Activated CD4-positive, alpha-beta T cell treated with anti-CD3 and anti-CD28 coated beads, Interleukin-2, amount 50 U/mL, for 4 hours (primary cell): ENCODE results near the gene TAL1.
"Not testable (repeated sequence)": the region's sequence is repeated elsewhere in the genome, so short reads cannot be mapped to it uniquely, and the experiment has no call there.

Experiments used
- DNase-seq, 2 experiments: peaks; one replicate each; pipeline ENCODE4 v3.0.0-alpha.2; 2020

Gene TAL1

DNA sequence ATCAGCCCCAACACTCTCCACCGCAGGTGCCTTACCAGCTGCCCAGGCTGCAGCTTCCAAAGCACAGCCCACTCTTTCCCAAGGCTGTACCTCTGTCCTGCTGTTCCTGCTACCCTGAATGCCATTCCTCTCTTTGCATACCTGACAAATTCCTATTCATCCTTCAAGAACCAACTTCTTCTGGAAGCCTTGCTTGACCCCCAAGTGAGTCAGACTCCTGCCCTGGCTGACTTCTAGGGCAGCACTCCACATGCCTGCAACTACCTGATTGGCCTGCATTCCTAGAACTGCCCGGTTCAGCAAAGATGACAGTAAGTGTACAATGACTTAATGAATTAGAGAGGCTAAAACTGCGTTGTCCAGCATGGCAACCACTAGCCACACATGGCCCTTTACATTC is 21.4 kb downstream of the TAL1 start:
- no peak for DNase-seq

DNA sequence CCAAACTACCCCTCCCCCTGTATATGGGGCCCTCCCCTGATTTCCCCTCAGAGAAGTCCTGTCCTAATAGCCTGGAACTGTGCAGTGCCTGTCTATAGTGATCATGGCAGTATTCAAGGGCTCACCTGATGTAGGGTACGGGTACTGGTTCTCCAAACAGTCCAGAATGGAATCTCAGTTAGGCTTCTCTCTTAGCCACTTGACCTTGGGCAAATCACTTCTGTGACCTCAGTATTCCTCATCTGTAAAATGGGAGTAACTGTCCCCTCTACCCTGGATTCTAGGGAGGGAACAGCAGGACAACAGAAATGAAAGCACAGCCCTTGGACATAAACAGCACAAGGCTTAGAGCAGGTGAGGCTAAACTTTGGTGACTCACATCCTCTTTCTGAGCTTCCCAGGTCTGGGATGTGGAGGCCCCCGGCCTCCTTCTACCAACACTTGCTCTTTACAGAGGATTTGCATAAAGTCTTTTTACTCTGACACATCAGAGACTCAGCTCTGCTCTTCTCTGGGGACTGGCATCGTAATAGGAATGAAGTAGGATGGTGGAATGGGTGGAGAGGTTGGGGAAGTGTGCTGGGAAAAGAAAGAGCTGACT is 22.2 kb downstream of the TAL1 start:
- DNase-seq, result no peak

DNA sequence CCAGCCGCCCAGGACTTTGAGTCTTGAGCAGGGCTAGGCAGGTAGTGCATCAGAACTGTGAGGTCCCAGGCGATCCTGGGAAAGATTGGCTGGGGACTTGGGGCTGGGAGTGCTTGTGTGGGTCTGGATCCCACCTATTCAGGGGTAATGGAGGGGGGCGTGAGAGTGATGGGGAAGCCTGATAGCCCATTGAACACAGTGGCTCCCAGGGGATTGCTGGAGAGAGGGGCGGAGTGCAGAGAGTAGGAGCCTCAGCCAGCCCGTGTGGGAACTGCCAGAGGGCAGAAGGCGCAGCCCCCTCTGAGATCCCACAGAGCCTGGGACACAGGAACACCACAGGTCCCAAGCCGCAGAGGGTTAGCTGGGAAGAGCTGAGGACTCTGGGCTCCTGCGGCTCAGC is 22.9 kb downstream of the TAL1 start:
- DNase-seq, result no peak

DNA sequence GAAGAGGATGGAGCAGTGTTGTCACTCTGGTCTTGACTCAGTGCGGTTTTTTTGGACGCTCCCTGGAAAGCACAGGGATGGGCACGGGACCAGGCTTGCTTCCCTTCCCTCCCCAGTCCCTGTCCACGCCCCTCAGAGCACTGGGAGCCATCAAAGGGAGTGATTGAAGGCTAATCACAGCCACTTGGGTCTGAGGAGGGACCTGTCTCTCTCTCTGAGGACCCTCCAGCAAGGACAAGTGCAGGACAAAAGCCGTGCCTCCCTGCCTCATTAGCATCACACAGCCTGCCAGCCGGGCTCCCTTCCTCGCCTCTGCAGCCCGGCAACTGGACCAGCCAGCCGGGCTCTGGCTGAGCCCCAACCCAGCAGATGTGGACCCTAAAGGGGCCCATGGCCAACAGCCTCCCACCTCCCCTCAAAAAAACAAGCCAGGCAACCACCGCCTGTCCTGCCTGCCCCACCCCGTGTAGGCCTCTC is 23.6 kb downstream of the TAL1 start:
- DNase-seq, result no peak

DNA sequence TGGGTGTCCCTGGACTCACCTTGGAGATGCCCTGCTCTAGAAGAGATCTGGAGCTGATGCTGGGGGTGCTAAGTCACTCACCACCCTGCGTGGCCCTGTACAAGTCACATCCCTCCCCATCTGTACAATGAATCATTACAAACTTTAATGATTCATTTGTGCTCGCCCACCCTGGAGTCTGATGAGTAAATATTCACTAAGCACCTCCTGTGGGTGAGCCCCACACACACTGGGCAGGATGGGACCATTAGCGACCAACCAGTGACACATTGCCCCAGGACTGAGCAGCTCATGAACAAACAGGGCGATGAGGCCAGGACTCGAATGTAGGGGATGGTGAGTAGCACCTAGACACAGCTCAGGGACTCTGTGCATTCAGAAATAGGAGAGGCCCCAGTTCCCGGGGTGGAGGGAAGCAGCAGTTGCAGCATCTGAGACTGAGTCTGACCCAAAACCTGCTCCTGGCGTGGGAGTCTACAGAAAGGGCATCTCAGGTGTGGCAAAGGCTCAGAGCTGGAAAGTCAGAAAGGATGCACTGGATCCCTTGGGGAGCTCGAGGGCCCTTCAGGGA is 24.1 kb downstream of the TAL1 start:
- DNase-seq, result no peak

DNA sequence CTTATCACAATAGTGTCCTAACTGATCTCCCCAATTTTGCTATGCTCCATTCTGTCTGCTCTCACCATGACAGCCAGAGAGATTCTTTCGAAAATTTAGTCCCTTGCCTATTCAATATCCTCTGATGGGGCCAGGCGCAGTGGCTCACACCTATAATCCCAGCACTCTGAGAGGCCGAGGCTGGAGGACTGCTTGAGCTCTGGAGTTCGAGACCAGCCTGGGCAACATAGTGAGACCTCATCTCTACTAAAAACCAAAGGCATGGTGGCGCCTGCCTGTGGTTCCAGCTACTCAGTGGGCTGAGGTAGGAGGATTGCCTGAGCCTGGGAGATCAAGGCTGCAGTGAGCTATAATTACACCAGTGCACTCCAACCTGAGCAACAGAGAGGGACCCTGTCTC is 26.1 kb downstream of the TAL1 start:
- no peak for DNase-seq

DNA sequence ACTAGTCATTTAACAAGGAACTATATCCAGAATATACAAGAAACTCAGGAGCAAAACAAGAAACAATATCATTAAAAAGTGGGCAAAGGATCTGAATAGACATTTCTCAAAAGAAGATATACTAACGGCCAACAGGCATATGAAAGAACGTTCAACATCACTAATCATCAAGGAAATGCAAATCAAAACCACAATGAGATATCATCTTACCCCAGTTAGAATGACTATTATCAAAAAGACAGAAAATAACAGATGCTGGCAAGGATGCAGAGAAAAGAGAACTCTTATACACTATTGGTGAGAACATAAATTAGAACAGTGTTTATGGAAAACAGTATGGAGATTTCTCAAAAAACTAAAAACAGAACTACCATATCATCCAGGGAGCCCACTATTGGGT is 28.5 kb downstream of the TAL1 start:
- not testable (repeated sequence) for DNase-seq

DNA sequence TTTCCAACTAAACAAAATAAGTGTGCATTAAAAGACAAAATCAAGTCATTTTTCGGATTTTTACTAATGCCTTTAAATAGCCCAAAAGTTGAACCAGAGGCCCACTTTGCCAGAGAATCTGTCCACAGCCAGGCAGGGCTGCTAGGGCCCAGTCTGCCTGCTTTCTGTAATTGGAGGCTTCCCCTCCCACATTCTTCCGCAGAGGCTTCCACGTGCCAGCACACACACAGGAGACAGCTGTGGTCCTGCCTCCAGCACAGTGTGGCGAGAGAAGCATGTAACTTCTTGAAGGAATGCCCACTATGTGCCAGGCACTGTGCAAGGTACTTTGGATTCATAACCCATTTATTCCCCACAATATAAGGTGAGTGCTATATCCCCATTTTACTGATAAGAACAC is 30.8 kb downstream of the TAL1 start:
- no peak for DNase-seq

DNA sequence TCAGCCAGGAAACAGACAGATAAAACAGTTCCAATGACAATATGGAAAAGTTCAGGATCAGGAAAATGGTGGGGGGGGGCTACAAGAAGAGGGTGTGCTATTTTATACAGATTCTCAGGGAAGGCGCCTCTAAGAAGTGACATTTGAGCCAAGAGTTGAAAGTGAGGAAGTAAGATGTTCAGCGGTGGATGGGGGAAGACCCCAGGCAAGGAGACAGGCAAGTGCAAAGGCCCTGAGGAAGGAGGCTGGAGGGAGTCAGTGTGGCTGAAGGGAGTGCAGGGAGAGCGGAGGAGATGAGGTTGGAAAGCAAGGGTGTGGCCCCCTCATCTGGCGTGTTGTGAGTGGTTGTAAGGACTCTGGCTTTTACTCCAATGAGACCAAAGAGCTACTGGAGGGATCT is 33.8 kb downstream of the TAL1 start:
- DNase-seq, result no peak

DNA sequence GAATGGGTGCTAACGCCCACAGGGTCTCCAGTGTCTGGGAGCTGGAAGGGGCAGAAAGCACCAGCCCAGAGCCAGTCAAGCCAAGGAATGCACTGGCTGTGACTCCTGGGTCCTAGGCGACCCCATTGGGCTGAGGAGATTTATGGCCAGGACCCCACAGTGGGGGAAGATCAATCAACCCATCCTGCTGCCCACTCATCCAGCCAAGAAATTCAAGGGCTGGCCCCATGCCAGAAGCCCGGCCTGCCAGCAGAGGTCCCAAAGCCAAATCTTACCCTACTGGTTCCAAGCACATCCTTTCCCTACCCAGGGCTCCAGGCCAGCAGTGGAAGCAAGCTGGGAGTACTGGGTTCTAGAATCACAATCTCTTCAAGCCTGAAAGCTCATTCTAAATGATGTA is 35.4 kb downstream of the TAL1 start:
- DNase-seq, result no peak

DNA sequence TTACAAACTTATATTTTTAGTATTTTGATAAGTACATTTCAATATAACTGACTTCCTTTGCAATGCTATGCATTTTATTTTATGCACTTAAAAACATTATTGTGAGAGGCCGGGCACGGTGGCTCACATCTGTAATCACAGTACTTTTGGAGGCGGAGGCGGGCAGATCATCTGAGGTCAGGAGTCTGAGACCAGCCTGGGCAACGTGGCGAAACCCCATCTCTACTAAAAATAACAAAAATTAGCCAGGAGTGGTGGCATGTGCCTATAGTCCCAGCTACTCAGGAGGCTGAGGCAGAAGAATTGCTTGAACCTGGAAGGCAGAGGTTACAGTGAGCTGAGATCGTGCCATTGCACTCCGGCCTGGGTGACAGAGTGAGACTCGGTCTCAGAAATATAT is 36.0 kb downstream of the TAL1 start:
- DNase-seq, result not testable (repeated sequence)

DNA sequence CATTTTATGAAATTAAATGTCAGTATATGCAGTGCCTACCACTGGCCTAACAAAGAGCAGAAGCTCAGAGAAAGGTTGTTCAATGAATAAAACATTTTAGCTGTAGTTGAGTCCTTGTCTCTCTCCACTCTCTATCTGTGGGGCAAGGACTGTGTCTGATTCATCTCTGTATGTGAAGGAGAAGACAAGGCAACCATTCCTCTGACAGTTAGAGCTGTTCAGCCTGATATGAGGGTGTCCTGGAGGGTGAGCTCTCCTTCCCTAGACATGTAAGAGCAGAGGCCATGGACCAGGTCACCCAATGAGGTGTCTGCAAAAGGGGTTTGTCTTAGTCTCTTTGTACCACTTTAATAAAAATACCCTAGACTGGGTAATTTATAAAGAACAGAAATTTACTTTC is 37.7 kb downstream of the TAL1 start:
- DNase-seq, result no peak

DNA sequence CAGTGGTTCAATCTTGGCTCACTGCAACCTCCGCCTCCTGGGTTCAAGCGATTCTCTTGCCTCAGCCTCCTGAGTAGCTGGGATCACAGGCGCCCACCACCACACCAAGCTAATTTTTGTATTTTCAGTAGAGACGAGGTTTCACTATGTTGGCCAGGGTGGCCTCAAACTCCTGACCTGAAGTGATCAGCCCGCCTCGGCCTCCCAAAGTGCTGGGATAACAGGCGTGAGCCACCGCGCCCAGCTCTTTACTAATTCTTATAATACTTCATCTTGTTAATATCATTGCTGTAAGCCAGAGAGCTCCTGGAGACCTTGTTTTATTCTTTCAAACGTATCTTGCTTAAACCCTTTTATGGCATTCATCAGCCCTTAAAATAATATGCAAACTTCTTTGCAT is 38.5 kb downstream of the TAL1 start:
- not testable (repeated sequence) for DNase-seq

DNA sequence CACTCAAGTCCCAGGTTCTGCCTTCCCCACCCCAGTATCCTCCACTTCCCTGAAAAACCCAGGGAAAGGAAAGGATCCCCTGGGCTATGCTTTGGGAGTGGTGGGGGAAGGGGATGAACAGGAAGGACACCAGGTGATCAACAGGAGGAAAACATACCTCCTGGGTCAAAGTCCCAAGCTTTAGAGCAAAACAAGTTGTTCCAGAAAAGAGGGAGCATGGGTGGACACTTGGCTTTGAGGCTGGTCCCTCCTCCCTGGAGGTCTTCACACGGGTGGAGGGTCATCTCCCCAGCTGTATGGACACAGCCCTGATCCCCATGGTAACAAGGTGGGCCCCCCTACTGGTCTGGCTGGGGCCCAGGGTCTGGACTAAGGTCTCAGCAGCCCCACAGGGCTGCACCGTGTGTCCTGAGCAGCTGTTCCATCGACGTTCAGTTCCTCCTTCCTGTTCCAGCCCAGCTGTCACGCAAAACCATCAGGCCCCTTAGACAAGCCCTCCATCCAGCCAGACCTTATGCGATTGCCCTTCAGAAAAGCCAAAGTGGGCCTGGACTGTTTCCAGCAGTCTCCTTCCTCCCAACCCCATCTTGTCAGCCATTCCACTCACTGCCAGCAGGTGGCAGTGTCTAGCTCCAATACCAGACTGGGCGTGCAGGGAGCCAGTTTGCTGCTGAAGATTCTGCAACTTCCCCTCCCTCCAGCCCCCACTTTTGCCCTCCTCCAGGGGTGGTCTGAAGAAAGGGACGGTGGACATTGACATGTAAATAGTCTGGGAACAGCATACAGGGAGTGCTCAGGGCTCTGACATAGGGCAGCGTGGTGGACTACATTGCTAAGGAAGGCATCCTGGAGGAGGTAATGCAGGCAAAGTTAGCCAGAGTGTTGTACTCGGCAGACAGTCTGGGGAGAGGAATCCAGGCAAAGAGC is 39.3 kb downstream of the TAL1 start:
- DNase-seq, result peak; percentile 47 to 56

DNA sequence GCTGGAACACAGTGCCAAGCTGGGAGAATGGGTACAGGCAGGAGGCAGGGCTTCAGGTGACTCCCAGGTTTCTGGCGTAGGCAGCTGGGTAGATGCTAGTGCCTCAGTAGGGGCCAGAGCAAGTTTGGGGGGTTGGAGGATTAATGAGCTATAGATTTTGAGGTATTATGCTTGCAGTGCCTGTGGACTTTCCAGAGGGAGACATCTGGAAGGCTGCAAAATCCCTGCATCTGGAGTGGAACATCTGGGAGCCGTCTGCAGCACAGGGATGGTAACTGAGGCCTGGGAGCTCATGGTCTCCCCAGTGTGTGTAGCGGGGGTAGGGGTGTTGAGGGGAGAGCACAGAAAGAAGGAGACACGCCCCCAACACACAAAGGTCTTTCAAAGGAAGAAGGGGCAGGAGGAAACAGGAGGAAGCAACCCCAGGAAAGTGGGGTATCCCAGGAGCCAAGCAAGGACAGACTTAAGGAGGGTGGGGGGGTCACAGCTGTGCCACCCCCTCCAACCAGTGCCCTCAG is 40.0 kb downstream of the TAL1 start:
- DNase-seq, result no peak

DNA sequence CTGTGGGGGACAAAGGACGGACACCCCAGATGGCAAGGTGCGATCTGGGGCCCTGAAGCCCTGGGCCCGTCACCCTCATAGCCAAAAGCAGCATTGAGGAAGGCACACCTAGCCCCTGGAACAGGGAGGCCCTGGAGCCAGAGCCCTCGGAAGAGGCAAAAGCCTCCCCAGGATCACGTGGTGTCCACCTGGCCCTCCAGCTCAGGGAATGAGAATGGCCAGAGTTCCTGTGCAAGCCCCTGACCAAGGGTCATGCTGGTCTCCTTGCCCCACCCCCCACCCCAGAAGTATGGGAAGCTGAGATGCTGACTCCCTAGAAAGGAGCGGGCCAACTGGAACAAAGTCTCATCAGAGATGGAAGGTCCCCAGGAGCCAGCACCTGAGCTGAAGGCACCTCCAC is 41.2 kb downstream of the TAL1 start:
- DNase-seq, result no peak

DNA sequence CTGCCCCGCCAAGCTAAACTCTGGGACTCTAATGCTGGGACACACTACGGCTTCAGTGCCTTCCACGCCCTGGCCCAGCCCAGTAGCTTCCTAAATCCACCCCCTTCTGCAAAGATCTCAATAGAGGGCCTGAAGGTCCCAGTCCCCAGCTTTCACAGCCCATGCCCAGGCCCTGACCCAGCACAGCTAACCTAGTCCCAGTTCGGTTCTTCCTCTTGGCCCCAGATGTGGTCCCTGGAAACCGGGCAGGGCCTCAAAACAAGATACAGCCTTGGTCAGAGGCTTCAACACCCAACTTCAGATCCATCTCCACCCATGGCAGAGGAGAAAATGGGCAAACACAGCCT is 41.5 kb downstream of the TAL1 start:
- DNase-seq, result no peak

DNA sequence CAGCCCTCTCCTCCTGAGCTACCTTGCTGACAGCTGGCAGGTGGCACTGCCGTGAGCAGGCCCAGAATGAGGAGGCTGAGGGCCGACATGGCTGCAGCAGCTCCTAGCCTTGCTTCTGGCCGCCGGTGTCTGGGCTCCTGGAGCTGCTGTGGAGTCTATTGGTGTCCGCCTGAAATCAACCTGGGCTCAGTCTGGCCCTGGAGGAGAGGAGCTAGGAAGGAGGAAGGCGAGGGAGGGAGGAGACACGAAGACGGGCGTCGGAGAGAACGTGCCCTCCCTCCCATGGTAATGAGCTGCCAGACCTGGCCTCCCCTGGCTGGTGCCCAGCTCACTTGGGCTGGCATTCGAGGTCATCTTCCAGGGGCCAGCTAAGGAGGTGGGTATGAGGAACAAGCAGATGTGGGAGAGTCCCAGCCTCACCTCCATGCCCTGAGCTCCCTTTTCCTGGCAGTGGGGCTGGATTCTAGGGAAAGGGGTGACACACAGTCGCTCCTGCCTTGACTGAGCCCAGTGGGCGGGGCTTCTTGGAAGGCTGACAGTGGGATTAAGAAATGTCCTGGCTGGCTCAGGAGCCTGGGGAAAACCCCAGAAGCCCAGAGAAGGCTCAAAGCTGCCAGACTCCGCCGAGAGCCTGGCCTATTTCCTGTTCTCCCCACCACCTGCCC is 42.0 kb downstream of the TAL1 start, which contains the start of gene PDZK1IP1:
Gene PDZK1IP1, minus strand, starts transcription at position 193 of the 665 bp plus-strand sequence. Its CDS starts 104 bp downstream, at position 89.
- no peak for DNase-seq

DNA sequence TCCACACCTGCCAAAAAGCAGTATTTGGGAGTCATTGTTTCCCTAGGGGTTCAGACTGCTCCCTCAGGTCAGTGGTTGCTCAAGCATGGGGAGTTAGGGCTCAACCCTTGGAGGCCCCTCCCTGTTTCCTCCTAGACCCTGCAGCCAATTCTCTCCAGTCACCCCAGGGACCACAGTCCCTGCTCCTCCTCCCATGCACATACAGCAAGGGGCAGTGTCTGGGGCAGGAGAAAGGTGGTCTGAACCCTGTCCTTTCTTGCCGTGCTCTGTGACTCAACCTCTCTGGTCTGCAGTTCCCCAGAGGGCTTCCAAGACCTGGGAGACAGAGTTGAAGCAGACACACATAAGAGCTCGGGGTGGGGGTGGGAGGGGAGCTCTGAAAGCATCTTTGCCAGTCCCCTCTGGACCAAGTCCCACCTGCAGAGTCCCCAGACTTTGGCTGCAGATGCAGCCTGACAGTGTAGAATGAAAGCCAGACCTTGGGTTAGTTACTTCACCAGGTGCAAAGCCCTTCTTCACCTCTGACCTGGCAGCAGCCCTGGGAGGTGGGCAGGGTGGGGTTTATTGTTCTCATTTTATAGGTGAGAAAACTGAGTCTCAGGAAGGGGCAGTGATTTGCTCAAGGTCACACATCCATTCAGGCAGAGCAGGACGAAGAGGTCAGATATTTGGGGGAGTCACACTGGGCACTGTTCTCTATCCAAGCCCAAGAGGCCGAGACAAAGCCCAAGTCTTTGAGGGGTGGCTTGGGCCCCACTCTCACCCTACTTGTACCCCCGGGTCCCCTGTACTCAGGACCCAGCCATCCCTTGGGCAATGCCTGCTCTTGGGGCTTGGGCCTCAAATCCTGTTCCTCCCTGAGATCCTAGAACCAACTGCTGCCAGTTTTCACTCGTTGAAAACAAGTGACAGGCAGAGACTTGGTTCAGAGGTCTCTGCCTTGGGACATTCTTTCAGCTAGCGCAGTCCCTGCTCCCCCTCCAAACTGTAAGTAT is 42.9 kb downstream of the TAL1 start:
- no peak for DNase-seq

DNA sequence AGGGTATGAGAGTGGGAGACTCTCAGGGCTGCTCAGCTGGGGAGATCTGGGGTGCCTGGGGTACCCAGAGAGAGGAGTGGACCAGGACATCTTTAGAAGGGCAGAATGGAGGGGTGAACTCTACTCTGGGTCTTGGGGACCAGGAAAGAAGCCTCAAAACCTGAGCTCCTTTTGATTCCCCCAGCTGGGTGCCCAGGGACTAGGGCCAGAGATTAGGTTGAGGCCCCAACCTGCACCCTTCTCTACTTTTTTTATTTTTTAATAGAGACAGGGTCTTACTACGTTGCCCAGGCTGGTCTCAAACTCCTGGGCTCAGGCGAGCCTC is 44.1 kb downstream of the TAL1 start:
- DNase-seq, result no peak

DNA sequence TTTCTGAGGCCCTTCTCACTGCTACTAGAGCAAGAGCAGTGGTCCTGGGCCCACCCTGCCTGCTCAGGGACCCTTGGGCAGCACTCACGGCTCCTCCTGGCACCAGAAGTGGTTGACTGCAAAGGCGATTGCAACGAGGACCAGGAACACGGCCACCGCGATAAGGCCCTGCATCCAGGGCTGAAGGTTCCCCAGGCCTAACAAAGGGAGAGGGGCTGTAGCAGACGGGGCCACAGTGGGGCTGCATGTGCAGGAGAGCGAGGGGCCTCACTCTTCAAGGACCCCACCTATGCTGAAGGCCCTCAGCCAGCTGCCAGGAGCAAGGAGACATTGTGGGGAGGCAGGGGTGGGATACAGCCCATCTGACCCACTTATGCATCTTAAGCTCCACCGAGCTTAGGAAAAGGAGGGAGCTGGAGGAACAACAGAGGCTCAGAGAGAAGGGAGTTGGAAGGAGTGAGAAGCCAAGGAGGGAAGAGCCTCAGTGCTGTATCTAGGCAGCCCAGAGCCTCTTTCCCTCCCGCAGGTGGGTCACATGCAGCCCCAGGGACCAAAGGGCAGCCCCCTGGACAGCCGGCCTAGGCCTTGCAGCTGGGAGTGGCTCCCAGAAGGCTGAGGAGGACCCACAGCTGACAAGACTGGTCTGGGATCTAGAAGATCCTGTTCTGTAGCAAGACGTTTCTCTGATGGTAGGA is 44.6 kb downstream of the TAL1 start:
- no peak for DNase-seq
